ENCODE data around the gene APOL4.
"Not testable (repeated sequence)": the region's sequence is repeated elsewhere in the genome, so short reads cannot be mapped to it uniquely, and the experiment has no call there.

APOL4 gene

DNA sequence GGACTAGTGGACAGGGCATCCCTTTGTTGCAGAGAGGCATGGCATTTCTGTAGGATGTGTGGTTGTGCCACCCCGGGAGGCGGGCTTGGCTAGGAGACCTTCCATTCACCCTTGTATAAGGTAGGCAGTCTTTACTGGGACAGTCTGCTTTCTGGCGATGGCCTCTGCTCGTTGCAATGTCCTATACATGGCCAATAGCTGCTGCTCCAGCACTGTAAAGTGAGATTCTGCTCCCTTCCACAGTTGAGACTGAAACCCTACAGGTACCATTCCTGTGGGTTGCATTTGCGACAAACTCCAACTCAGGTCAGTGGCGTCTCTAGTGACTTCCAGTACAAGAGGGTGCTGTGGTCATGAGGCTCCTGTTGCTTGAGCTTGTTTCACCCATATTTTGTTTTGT, 20.7 kb downstream of the APOL4 start:
- no peak for DNase-seq

DNA sequence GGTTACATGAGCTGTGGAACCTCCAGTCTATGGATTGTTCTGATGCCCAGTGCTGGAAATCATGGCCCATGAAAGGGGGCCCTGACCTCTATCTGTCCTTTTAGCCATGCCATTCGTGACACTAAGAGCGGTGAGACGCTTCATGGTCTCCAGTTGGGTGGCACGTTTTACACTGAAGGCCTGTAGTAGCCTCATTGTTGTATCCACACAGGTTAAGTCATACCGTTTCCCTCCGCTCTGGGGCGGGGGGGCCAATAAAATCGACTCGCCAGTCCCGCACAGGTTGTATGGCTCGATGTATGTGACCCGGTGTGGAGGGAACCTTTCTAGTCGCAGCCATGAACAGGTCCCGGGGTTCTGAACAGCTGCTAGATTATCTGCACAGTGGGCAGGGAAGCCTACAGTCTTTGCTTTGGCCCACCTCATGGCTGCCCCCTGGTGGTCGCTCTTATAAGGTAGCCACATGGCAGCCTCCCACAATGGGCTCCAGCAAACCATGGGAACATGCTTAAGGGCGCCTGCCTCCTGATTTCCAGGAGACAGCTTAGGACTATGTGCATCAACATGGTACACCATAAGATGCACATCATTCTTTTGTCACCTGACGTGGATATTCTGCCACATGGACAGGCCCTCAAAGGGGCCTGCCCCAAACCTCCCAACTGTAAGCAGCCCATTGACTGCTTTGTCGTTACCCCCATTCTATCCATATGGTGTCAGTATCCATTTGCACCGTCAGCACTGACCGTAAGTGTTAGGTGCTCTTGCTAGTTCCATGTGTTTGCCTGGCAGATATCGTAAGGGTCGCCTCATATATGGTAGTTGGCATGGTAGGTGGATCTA, 21.4 kb downstream of the APOL4 start:
- no peak for DNase-seq

DNA sequence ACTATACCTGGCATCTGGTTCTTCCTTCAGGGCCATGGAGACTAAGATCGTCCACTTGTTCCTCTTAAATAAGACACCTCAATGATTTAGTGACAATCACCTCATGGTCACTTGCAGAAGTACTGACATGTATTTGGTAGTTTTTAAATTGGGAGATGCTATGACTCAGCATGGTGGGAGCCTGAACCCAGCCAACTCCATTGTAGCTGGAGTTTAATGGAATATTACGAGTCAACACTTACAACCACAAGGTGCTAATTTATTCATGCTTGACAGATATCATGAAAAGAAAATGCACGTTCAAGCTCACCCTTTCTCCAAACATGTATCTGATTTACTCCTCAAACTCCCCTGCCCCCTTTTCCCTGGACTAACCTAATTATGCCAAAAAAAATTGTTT, 24.4 kb downstream of the APOL4 start:
- DNase-seq, result no peak

DNA sequence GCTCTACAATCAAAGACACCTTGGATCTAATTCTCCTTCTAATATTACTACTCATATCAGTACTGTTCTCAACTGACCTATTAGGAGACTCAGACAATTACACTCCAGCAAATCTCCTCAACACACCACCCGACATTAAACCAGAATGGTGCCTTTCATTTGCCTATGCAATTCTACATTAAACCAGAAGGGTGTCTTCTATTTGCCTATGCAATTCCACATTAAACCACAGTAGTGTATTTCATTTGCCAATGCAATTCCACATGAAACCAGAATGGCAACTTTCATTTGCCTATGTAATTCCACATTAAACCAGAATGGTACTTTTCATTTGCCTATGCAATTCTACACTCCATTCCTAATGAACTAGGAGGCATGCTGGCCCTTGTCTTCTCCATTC, 25.7 kb downstream of the APOL4 start:
- no peak for DNase-seq

DNA sequence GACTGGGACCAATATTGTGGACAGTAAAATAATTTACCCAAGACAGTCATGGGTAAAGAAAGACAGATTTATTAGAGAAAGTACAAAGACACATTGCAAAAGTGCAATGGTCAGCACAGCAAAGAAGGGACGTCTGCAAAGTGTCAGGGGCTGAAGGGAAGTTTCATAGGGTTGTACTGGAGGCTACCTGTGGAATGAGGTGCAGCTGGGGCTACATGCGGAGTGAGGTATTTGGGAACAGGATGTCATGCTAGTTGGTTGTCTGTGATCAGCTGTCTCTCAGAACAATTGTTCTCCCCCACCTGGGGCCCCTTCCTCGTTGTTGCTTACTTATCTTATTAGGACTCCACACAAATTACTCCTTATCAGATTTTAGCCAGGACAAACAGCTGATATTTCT, 29.7 kb downstream of the APOL4 start:
- DNase-seq, result no peak

DNA sequence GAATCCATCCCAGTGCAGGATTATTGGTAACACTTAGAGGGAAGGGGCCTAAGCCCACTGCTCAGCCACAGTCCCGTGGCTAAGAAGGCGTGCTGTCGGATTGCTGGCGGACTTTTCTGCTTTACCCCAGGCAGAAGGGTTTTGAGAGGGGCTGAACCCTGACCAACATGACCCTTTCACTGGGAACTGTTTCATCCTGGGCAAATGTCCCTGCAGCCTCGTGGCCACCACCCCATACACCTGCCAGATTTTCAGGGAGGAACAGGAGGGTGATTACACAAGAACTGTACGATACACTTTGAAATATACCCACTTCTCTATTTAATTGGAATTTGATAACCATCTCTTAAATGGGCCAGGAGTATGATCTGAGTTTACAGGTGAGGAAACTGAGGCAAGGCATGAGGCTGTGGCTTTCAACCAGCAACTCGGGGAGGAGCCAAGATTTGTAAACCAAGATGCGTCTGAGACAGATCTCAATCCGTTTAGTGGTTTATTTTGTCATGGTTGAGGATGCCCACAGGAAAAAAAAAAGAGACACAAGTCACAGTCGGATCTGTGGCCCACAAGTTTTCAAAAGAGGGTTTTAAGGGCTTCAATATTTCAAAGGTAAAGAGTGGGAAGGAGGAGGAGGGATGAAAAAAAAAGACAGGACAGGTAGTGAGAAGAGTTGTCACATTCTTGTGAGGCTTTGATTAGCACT, 34.9 kb downstream of the APOL4 start:
- no peak for DNase-seq

DNA sequence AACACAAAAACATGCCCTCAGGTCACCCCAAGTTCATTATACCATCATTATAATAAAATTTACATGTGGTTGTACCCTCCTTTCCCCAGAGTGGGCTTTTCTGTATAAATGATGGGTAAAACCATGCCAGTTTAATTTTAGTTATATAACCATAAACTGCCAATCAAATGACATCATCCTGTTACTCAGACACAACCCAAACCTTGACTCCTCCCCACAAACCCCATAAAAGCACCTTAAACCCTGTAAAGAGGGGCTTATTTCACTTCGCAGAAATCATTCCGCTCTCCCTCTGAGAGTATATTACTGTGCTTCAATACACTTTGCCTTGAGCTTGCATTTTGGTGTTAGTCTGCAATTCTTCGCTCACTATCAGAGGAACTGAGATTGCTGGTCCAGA, 35.5 kb downstream of the APOL4 start:
- DNase-seq, result no peak

DNA sequence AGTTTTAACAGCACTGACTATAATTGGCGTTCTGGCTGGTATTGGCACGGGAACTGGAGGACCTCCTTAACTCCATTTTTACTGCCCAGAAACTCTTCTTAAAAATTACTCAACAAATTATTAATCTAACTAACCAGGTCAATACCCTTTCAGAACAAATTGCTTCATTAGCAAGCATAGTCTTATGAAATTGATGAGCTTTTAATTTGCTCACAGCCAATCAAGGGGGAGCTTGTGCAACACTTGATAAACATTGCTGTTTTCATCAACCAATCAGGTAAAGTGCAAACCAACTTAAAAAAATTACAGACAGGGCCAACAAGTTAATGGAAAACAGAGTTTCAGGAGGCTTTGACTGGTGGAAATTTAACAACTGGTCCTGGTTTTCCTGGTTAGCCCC, 36.5 kb downstream of the APOL4 start:
- no peak for DNase-seq

DNA sequence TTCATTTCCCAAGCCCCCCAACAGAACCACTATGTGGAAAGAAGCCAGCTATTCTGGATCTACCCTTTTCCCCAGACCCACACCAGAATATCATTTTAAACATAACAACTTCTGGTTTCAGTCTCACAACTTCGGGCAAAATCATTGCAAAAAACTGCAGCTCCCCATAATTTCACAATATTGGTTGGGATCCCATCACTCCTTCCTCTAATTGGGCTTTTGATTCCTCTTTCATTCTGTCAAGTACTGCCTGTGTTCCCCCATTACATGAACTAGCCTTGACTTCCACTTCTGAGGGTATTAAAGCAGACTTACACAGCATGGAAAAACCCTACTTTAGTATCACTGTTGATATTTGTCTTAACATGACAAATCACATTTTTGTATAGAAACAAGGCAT, 37.0 kb downstream of the APOL4 start:
- no peak for DNase-seq

DNA sequence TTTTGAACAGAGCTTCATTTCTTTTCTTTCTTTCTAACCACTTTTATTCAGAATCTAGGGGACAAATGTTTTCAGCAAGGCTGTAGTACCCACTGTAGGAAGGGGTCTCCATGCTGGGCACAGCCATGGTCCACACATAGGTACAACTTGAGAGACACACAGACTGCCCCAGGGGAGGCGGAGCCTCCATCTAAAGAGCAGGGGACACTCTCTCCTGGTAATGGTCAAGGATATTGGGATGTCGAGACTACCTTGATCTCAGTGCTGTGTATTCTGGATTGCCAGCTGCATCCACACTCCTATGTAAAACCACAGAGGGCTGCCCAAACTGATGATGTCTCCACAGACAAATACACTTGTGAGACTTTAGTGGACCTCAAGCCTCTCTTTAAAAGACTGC, 38.1 kb downstream of the APOL4 start:
- DNase-seq, result no peak

DNA sequence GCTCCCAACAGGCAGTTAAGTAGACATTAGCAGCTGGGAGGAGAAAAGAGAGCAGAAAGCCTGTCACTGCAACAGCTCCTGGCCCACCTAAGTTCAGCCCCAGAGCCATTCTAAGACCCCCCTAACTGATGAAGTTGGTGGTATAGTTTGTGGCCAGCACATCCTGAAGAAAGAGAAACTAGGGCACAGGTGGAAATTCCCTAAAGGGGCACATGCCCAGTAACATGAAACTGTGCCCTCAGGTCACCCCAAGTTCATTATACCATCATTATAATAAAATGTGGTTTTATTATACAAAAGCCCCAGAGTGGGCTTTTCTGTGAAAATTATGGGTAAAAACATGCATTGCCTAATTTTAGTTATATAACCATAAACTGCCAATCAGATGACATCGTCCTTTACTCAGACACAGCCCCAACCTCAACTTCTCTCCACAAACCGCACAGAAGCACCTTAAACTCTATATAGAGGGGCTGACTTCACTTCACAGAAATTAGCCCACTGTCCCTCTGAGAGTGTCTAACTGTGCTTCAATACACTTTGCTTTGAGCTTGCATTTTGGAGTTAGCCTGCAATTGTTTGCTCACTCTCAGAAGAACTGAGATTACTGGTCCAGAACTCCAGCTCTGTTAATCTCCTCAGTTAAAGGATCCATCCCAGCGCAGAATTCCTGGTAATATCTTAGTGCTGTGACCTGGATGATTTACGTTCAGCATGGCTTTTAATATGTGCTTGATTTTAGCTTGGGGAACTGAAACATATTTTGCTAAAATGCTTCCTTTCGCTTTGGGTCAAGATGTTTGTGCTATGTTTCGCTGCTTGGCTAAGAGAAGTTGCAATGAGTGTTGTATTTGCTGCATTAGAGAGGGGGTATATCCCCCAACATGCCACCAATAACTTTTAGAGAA, 39.2 kb downstream of the APOL4 start:
- no peak for DNase-seq

DNA sequence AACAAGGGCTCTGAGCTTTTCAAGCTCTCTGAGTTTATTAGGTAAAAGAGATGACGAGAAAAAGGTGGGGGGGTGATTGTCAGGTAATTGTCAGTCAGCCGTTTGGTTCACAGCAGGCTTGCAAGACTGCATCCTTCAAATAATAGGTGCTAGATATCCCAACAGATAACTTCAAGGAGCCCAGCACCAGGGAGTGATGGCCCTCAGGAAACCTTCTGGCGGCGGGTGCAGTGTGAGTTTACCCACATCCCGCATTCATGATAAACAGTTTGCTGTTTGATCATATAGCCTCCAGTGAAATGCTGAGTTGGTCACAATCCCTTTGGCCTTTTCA, 39.8 kb downstream of the APOL4 start:
- DNase-seq, result not testable (repeated sequence)

DNA sequence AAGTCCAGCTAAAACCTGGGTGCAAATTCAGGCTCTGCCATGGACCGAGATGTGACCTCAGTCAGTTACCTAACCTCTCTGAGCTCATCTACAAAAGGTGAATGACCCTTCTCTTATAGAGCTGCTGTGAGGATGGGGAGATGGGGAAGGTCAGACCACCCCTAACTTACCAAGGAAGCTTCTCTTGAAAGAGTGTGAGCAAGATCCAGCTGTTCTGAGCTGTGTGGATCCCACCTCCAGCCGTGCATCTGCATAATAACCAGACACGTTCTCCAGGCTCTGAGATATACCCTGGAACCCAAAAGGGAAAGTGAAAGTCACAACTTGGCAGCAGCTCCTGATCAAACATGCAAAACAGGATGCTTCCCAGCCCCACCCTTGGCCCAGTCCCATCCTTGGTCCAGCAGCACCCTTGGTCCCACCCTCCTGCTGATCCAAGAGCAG, 41.1 kb downstream of the APOL4 start, which contains the start of gene APOL3:
Gene APOL3 (minus strand): TSS at position 257 of the 444 bp plus-strand sequence. CDS start 11,700 bp downstream, outside the sequence.
- DNase-seq, result no peak

DNA sequence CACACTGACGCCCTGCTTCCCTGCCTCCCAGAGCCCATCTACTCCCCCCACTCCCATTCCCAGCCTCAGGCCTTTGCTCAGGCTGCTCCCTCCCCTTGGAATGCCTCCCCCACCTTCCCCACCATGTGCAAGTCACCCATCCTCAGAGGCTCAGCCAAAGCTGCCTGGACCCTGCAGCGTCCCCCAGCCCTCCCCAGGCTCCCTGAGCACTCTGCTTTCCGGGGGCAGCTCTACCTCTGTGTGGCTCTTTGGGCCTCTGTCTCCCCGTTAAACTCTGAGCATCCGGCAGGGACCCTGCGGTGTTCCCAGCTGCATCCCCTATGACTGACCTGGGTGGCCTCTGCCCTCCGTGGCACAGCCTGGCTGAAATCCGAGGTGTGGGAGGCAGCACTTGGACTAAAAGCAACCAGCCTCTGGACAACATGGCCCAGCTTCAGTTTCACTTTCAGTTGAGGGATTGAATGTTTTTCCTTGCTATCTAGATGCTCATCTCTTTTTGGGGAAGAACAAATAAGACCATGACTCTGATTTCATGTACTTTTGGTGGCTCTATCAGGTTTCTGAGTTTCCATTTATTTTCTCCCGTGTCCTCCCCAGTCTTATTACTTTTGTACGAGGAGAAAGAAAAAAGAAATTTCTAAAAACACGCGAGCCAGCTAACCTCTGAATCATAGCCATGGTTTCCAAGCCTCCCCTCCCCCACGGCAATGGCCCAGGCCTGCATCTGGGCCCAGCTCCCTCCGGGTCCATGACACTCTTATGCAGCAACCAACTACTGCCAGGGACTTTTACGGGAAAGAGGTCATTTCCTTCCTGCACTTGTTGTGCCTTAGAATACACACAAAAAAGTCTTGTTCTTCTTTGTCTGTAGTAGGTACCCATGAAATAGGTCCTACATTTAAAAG, 44.8 kb downstream of the APOL4 start:
- peak; percentile 29 for DNase-seq

DNA sequence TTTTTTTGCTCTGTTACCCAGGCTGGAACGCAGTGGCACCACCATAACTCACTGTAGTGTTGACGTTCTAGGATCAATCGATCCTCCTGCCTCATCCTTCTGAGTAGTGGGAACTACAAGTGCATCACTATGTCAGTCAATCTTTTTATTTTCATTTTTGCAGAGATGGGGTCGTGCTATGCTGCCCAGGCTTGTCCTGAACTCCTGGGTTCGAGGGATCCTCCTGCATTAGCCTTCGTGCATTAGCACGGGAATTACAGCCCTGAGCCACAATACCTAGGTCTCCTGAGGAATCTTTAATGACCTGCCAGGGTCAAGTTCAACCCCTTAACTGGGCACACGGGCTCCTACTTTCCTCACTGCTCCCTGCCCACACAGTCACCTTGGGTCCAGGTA, 45.5 kb downstream of the APOL4 start:
- no peak for DNase-seq

DNA sequence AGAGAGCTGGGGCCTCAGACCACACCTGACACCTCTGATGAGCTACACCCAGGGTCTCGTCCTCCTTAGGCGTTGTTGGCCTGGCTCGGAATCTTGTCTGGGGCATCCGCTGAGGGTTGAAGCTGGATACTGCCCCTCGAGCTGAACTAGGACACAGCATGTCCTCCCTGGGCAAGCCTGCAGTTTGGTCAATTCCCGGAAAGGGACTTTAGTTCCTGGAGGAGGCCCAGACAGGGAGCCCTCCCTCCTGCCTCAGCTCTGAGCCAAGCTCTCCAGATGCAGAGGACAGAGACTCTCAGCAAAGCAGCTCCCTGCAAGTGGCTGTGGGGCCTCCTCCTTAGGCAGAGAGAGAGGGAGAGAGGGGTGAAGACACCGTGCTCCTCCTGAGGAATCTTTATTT, 45.9 kb downstream of the APOL4 start:
- DNase-seq, result no peak

DNA sequence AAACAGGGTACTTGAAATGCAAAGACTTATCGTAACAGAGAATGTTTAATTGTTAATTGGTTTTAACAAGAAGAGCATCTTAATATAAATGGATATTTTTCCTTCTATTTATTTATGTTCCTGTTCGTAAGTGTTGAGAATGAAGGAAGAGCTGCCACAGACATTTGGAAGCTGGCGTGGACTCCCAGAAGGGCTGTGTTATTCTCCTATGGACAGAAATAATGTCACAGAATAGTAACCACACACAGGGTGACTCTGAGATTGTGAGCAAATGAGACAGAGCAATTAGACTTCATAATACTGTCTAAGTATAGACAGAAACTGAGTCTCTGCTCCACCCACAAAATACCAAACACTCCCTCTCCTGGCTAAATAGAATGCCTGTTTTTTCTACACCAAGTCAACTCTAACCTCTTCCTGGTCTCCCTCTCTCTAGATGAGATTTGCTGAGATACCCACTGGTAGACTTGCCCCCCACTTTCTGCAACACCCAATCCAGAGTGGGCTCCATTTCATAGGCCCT, 47.1 kb downstream of the APOL4 start:
- no peak for DNase-seq

DNA sequence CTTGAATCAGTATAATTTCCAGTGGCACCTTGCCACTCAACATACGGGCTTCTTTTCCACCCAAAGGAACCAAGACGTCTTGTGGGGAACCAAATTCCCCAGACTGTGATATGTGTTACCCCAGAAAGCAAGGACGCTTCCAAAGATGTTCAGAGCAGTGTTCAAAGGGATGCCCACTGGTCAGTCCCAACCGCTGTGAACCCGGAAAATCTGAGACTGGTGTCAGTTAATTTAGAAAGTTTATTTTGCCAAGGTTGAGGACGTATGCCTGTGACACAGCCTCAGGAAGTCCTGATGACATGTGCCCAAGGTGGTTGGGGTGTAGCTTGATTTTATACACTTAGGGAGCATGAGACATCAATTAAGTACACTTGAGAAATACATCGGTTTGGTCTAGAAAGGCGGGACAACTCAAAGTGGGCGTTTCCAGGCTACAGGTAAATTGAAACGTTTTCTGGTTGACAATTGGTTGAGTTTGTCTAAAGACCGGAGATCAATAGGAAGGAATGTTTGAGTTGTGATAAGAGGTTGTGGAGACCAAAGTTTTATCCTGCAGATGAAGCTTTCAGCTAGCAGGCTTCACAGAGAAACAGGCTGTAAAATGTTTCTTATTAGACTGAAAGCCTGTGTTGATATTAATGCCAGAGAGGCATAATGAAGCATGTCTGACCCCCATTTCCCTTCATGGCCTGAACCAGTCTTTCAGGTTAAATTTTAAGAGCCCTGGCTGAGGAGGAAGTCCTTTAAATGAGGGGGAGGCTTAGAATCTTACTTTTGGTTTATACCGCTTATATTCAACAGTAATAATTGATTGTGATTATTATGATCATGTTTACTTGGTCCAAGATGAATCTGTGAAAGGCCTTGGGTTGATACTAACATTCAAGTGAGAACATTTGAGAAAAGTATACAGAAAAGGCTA, 47.8 kb downstream of the APOL4 start:
- DNase-seq, result no peak

DNA sequence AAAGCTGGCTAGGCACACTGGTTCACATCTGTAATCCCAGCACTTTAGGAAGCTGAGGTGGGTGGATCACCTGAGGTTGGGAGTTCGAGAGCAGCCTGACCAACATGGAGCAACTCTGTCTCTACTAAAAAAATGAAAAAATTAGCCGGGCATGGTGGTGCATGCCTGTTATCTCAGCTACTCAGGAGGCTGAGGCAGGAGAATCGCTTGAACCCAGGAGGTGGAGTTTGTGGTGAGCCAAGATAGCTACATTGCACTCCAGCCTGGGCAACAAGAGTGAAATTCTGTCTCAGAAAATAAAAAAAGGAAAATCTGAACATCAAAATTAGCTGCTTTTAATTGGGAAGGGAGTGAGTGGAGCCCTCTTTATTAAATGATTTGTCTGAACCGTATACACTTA, 48.8 kb downstream of the APOL4 start:
- not testable (repeated sequence) for DNase-seq

DNA sequence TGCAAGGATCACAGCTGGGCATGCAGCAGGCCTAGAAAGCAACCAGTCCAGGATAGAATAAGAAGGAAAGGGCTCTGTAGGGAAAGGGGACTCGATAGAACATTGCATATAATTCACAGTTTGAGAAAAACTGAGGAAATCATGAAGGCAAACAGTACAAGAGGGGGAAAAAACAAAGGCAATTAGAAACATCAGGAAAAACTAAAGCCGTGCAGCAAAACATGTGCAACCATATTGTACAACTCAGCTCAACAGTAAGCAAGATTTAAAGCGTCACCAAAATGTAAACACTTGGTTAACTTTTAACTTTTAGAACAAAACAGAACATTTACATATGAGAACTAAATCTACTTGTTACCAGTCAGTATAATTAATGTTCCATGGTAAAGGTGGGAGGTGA, 49.5 kb downstream of the APOL4 start:
- DNase-seq, result no peak

All from activated gamma-delta T cell (primary cell).